Tibial nerve (tissue), 4 donors: ENCODE measurements around the gene PLXDC2. TPM values are rescaled to one million over a fixed set of nuclear protein-coding genes. Genes with fewer than 3 reads are reported as not detected.

Experiments used
- DNase-seq, 2 donors: peaks; one replicate each; pipeline ENCODE4 v3.0.0-alpha.2; 2019; ENCODE audit warnings: low spot score in 2 of 2
- H3K27ac ChIP-seq, 4 donors: fragments of 200-600 bp; sonication (generic) in 3 of 4; one replicate each; pipeline ENCODE4 v1.5.1; 2017 to 2019; ENCODE audit warnings: mild to moderate bottlenecking in 1 of 4
- H3K27me3 ChIP-seq, 2 donors: fragments of 200-600 bp; sonication (generic) in 1 of 2; one replicate each; pipeline versions ENCODE4 v1.5.1 to v1.6.0; 2017 to 2019
- H3K36me3 ChIP-seq, 3 donors: fragments of 200-600 bp; sonication (generic); one replicate each; pipeline ENCODE4 v1.5.1; 2018 to 2019
- H3K4me1 ChIP-seq, 4 donors: fragments of 200-600 bp; sonication (generic) in 3 of 4; one replicate each; pipeline ENCODE4 v1.5.1; 2017 to 2019
- H3K4me3 ChIP-seq, 4 donors: fragments of 200-600 bp; sonication (generic) in 3 of 4; one replicate each; pipeline ENCODE4 v1.5.1; 2017 to 2019; ENCODE audit warnings: mild to moderate bottlenecking in 1 of 4, moderate library complexity in 1 of 4
- H3K9me3 ChIP-seq, 4 donors: fragments of 200-600 bp; sonication (generic) in 3 of 4; one replicate each; pipeline ENCODE4 v1.5.1; 2017 to 2019
- CTCF ChIP-seq, 5 experiments: fragments of 200-600 bp in 3 of 5; fragments of 450-650 bp in 2 of 5; sonication (generic) in 3 of 5; IDR thresholded peaks; one replicate each; pipeline ENCODE4 v1.5.1; 2016 to 2019; ENCODE audit warnings: antibody characterized with exemption in 5 of 5, mild to moderate bottlenecking in 3 of 5, moderate library complexity in 2 of 5
- EP300 ChIP-seq, 2 donors: sonication (generic); formaldehyde crosslinking; IDR thresholded peaks; one replicate each; pipeline ENCODE4 v1.6.1; 2017; ENCODE audit warnings: antibody characterized with exemption in 2 of 2, mild to moderate bottlenecking in 1 of 2
- POLR2A ChIP-seq, 2 donors: fragments of 450-650 bp; IDR thresholded peaks; one replicate each; pipeline ENCODE4 v1.6.1; 2017; ENCODE audit warnings: antibody characterized with exemption in 2 of 2, mild to moderate bottlenecking in 2 of 2, moderate library complexity in 2 of 2
- WGBS, 2 donors: methylation state at CpG; one replicate each; pipeline ENCODE4 v1.1.5; 2018; 5-methylcytosine and 5-hydroxymethylcytosine counted together
- total RNA-seq, 4 donors: library from RNA; depleted of rRNA; stranded (reverse); fragments of >200 nt; gene quantifications; one replicate each; pipeline ENCODE4 v1.1.0, GENCODE V29; 2016

PLXDC2 gene
- total RNA-seq, 4 donors from 2014 or later = 55.2 to 79.2 (median 74.5) TPM

GRCh38 chr10:19889256-19889655 is 73.0 kb downstream of the PLXDC2 start:
- Histone ChIP-seq H3K4me1 (peaks cover 0 to 28% (median 8%) of the 10 kb centered on the region in 4 donors), H3K4me3 (no peak overlapping the region), H3K9me3 (no peaks in the 10 kb centered on the region), H3K36me3 (no peaks in the 10 kb centered on the region), H3K27me3 (no peaks in the 10 kb centered on the region), H3K27ac (no peak overlapping the region)
- TF ChIP-seq EP300 (IDR thresholded peaks at IDR 0.05) = no peak
- no peak for TF ChIP-seq CTCF (IDR thresholded peaks at IDR 0.05)
- TF ChIP-seq POLR2A (IDR thresholded peaks at IDR 0.05) = no peak
- no peak for DNase-seq
- WGBS, 2 donors = 25 to 33% methylated on average over 2 of the region's 2 CpGs

GRCh38 chr10:19891429-19891828 is 75.2 kb downstream of the PLXDC2 start:
- 61 to 65% methylated on average over 6 of the region's 6 CpGs for WGBS, 2 donors
- DNase-seq = no peak
- Histone ChIP-seq H3K36me3 (no peaks in the 10 kb centered on the region), H3K4me3 (no peak overlapping the region), H3K9me3 (no peaks in the 10 kb centered on the region), H3K4me1 (peaks cover 0 to 28% (median 8%) of the 10 kb centered on the region in 4 donors), H3K27me3 (no peaks in the 10 kb centered on the region), H3K27ac (no peak overlapping the region)
- no peak for TF ChIP-seq POLR2A (IDR thresholded peaks at IDR 0.05)
- TF ChIP-seq EP300 (IDR thresholded peaks at IDR 0.05) = no peak
- no peak for TF ChIP-seq CTCF (IDR thresholded peaks at IDR 0.05)

GRCh38 chr10:19892270-19892669 is 76.0 kb downstream of the PLXDC2 start:
- H3K4me3 ChIP-seq = no peak overlapping the region
- H3K27me3 ChIP-seq = no peaks in the 10 kb centered on the region
- no peaks in the 10 kb centered on the region for H3K36me3 ChIP-seq
- H3K9me3 ChIP-seq = no peaks in the 10 kb centered on the region
- H3K4me1 ChIP-seq = peaks cover 0 to 27% (median 8%) of the 10 kb centered on the region in 4 donors
- H3K27ac ChIP-seq = no peak overlapping the region
- DNase-seq = no peak
- no peak for TF ChIP-seq POLR2A (IDR thresholded peaks at IDR 0.05)
- no peak for TF ChIP-seq EP300 (IDR thresholded peaks at IDR 0.05)
- TF ChIP-seq CTCF (IDR thresholded peaks at IDR 0.05) = no peak
- WGBS, 2 donors = 76 to 83% methylated on average over 4 of the region's 4 CpGs

- H3K4me1 ChIP-seq = peaks cover 0 to 23% (median 7%) of the 10 kb centered on the region in 4 donors
- no peaks in the 10 kb centered on the region for H3K27me3 ChIP-seq
- DNase-seq = no peak
- no peaks in the 10 kb centered on the region for H3K9me3 ChIP-seq
- no peaks in the 10 kb centered on the region for H3K36me3 ChIP-seq
- TF ChIP-seq POLR2A (IDR thresholded peaks at IDR 0.05) (no peak), EP300 (IDR thresholded peaks at IDR 0.05) (no peak), CTCF (IDR thresholded peaks at IDR 0.05) (no peak)
- no peak overlapping the region for H3K27ac ChIP-seq
- no peak overlapping the region for H3K4me3 ChIP-seq
- 47 to 56% methylated on average over 5 of the region's 5 CpGs for whole genome bisulfite sequencing, 2 donors
Observed at GRCh38 chr10:19892677-19893076, 76.4 kb downstream of the PLXDC2 start.

GRCh38 chr10:19895500-19895899 is 79.3 kb downstream of the PLXDC2 start:
- no peaks in the 10 kb centered on the region for H3K36me3 ChIP-seq
- H3K9me3 ChIP-seq = no peaks in the 10 kb centered on the region
- no peak overlapping the region for H3K27ac ChIP-seq
- peaks cover 0 to 4% (median 0%) of the 10 kb centered on the region in 4 donors for H3K4me1 ChIP-seq
- no peak for TF ChIP-seq POLR2A (IDR thresholded peaks at IDR 0.05)
- TF ChIP-seq EP300 (IDR thresholded peaks at IDR 0.05) = no peak
- TF ChIP-seq CTCF (IDR thresholded peaks at IDR 0.05) = no peak
- WGBS, 2 donors = 80 to 92% methylated on average over 3 of the region's 3 CpGs
- DNase-seq = no peak
- no peaks in the 10 kb centered on the region for H3K27me3 ChIP-seq
- no peak overlapping the region for H3K4me3 ChIP-seq
